H1 (cell line): ENCODE measurements around the gene TCEA2. TPM values are rescaled to one million over a fixed set of nuclear protein-coding genes. Genes with fewer than 3 reads are reported as not detected.

ENCODE experiments used
- CTCF ChIA-PET: fragments of 300-600 bp; sonication (Branson Sonifier 250); formaldehyde crosslinking; loops from one replicate; lab custom pipeline; 2021; ENCODE audit not compliant: partially characterized antibody; lab: Charles Lee
- POLR2A ChIA-PET: fragments of 300-600 bp; sonication (Branson Sonifier 250); formaldehyde crosslinking; loops from one replicate; lab custom pipeline; 2021; ENCODE audit warnings: inconsistent platforms; ENCODE audit not compliant: partially characterized antibody; lab: Charles Lee
- DNase-seq, 2 experiments: peaks; one replicate each; pipeline versions ENCODE4 v3.0.0 to v3.0.0-alpha.2; 2010 to 2022; ENCODE audit warnings: low spot score in 2 of 2, low read depth in 1 of 2, mixed read lengths in 1 of 2
- FAIRE-seq: peaks from 2 replicates; lab custom pipeline; 2011; peaks lifted over from hg19 to GRCh38; lab: Jason Lieb, UNC
- H2AFZ ChIP-seq: 2 replicates; pipeline ENCODE4 v1.8.1; 2012; ENCODE audit warnings: low read length, inconsistent platforms
- H2AK5ac ChIP-seq: 2 replicates; pipeline ENCODE4 v1.6.1; 2013; ENCODE audit warnings: low read depth, low read length
- H2BK120ac ChIP-seq: replicated peaks from 2 replicates; pipeline ENCODE3; 2013; ENCODE audit warnings: low read depth, low read length, inconsistent platforms
- H2BK12ac ChIP-seq: 2 replicates; pipeline ENCODE4 v1.6.1; 2013; ENCODE audit warnings: low read depth, low read length
- H2BK15ac ChIP-seq: 2 replicates; pipeline ENCODE4 v1.6.1; 2013; ENCODE audit warnings: low read length
- H2BK20ac ChIP-seq: 2 replicates; pipeline ENCODE4 v1.6.1; 2013; ENCODE audit warnings: low read length
- H2BK5ac ChIP-seq: 2 replicates; pipeline ENCODE4 v1.6.1; 2013; ENCODE audit warnings: low read depth, low read length
- H3K14ac ChIP-seq: 2 replicates; pipeline ENCODE4 v1.6.1; 2013; ENCODE audit warnings: inconsistent platforms; ENCODE audit not compliant: insufficient read length
- H3K18ac ChIP-seq: 2 replicates; pipeline ENCODE4 v1.6.1; 2013; ENCODE audit warnings: low read length; ENCODE audit errors: extremely low read depth
- H3K23ac ChIP-seq: 2 replicates; pipeline ENCODE4 v1.6.1; 2013; ENCODE audit warnings: inconsistent platforms; ENCODE audit not compliant: insufficient read length
- H3K23me2 ChIP-seq: 2 replicates; pipeline ENCODE4 v1.6.1; 2013; ENCODE audit warnings: low read depth, low read length
- H3K27ac ChIP-seq: 2 replicates; pipeline ENCODE4 v1.6.1; 2011; ENCODE audit warnings: low read depth, low read length, inconsistent platforms
- H3K27me3 ChIP-seq, 4 experiments: replicated peaks in 1 of 4; 1 replicate in 1 of 4; 2 replicates in 3 of 4; pipeline versions ENCODE4 v1.6.1 to v1.8.1; 2011 to 2013; ENCODE audit warnings: low read length in 3 of 4, mild to moderate bottlenecking in 3 of 4, inconsistent platforms in 2 of 4, mixed read lengths in 2 of 4, moderate library complexity in 1 of 4; ENCODE audit not compliant: control insufficient read depth in 3 of 4, insufficient read depth in 3 of 4; ENCODE audit errors: extremely low read depth in 1 of 4
- H3K36me3 ChIP-seq, 4 experiments: 2 replicates each; pipeline versions ENCODE4 v1.6.1 to v1.8.1; 2011 to 2013; ENCODE audit warnings: mild to moderate bottlenecking in 4 of 4, low read length in 3 of 4, moderate library complexity in 2 of 4, control low read depth in 1 of 4, inconsistent platforms in 1 of 4; ENCODE audit not compliant: insufficient read depth in 4 of 4, control insufficient read depth in 2 of 4
- H3K4ac ChIP-seq: replicated peaks from 2 replicates; pipeline ENCODE3; 2013; ENCODE audit warnings: low read length, low read depth, mixed read lengths, inconsistent platforms; ENCODE audit not compliant: insufficient read length
- H3K4me1 ChIP-seq, 4 experiments: replicated peaks in 1 of 4; 1 replicate in 1 of 4; 2 replicates in 3 of 4; pipeline versions ENCODE4 v1.6.1 to v1.8.1; 2011 to 2013; ENCODE audit warnings: low read length in 3 of 4, inconsistent platforms in 2 of 4, mixed read lengths in 1 of 4; ENCODE audit not compliant: insufficient read depth in 4 of 4, control insufficient read depth in 3 of 4
- H3K4me2 ChIP-seq, 2 experiments: 2 replicates each; pipeline versions ENCODE4 v1.6.1 to v1.8.1; 2011 to 2013; ENCODE audit warnings: low read depth in 2 of 2, low read length in 2 of 2, control low read depth in 1 of 2, inconsistent platforms in 1 of 2, mild to moderate bottlenecking in 1 of 2; ENCODE audit not compliant: insufficient read depth in 1 of 2
- H3K4me3 ChIP-seq, 4 experiments: fragments of 200-600, 300-600 bp in 1 of 4; sonication (generic), shearing (Covaris generic), sonication (Bioruptor Twin) in 1 of 4; 2 replicates each; pipeline versions ENCODE4 v1.5.1 to v1.8.1; 2011 to 2016; ENCODE audit warnings: low read length in 4 of 4, low read depth in 3 of 4, control low read depth in 2 of 4, inconsistent platforms in 2 of 4, mild to moderate bottlenecking in 2 of 4, mixed read lengths in 1 of 4, moderate library complexity in 1 of 4; ENCODE audit not compliant: insufficient read depth in 2 of 4; ENCODE audit errors: extremely low read depth in 1 of 4
- H3K56ac ChIP-seq: replicated peaks from 2 replicates; pipeline ENCODE3; 2013; ENCODE audit warnings: low read depth, mild to moderate bottlenecking, mixed read lengths, low read length, inconsistent platforms; ENCODE audit not compliant: insufficient read length
- H3K79me1 ChIP-seq: 2 replicates; pipeline ENCODE4 v1.6.1; 2013; ENCODE audit warnings: low read depth, low read length, control low read depth
- H3K79me2 ChIP-seq, 2 experiments: 2 replicates each; pipeline versions ENCODE4 v1.6.1 to v1.8.1; 2012 to 2013; ENCODE audit warnings: low read length in 2 of 2, mild to moderate bottlenecking in 2 of 2, inconsistent platforms in 1 of 2; ENCODE audit not compliant: insufficient read depth in 2 of 2, control insufficient read depth in 1 of 2
- H3K9ac ChIP-seq, 4 experiments: replicated peaks in 1 of 4; 1 replicate in 1 of 4; 2 replicates in 3 of 4; pipeline versions ENCODE4 v1.6.1 to v1.8.1; 2011 to 2013; ENCODE audit warnings: low read depth in 3 of 4, low read length in 3 of 4, control low read depth in 2 of 4, mild to moderate bottlenecking in 2 of 4, moderate library complexity in 2 of 4, inconsistent platforms in 1 of 4; ENCODE audit errors: extremely low read depth in 1 of 4
- H3K9me3 ChIP-seq, 2 experiments: 2 replicates each; pipeline versions ENCODE4 v1.6.1 to v1.8.1; 2012 to 2013; ENCODE audit warnings: mild to moderate bottlenecking in 2 of 2, moderate library complexity in 2 of 2, control low read depth in 1 of 2, inconsistent platforms in 1 of 2, low read depth in 1 of 2, low read length in 1 of 2, mixed read lengths in 1 of 2; ENCODE audit not compliant: insufficient read depth in 2 of 2
- H4K20me1 ChIP-seq, 2 experiments: replicated peaks in 1 of 2; 2 replicates each; pipeline versions ENCODE3 to v1.8.1; 2011 to 2013; ENCODE audit warnings: inconsistent platforms in 2 of 2, low read length in 2 of 2, mild to moderate bottlenecking in 1 of 2; ENCODE audit not compliant: insufficient read depth in 2 of 2, control insufficient read depth in 1 of 2
- H4K5ac ChIP-seq: 2 replicates; pipeline ENCODE4 v1.6.1; 2013; ENCODE audit warnings: low read length, low read depth, mixed read lengths, inconsistent platforms; ENCODE audit not compliant: insufficient read length
- H4K8ac ChIP-seq: 2 replicates; pipeline ENCODE4 v1.8.0; 2013; ENCODE audit warnings: mild to moderate bottlenecking, moderate library complexity, low read length, inconsistent platforms; ENCODE audit not compliant: insufficient read depth; ENCODE audit errors: extremely low read depth
- H4K91ac ChIP-seq: replicated peaks from 2 replicates; pipeline ENCODE3; 2013; ENCODE audit warnings: low read length, mixed read lengths, inconsistent platforms; ENCODE audit not compliant: insufficient read length
- BCL11A ChIP-seq, 2 experiments: IDR thresholded peaks; one replicate each; pipeline ENCODE4 v1.6.1; 2011; ENCODE audit warnings: low read depth in 2 of 2, low read length in 2 of 2, mild to moderate bottlenecking in 2 of 2
- CBX5 ChIP-seq: fragments of 300-800, 300-1000 bp; sonication (generic); IDR thresholded peaks from 2 replicates; pipeline ENCODE4 v1.7.1; 2016; ENCODE audit warnings: antibody characterized with exemption, low read length, low read depth
- CEBPB ChIP-seq: IDR thresholded peaks from 2 replicates; pipeline ENCODE4 v1.6.1; 2012; ENCODE audit warnings: low read depth, low read length
- CHD2 ChIP-seq: IDR thresholded peaks from 2 replicates; pipeline ENCODE4 v1.6.1; 2012; ENCODE audit warnings: low read length, improper control_type of control experiment
- EZH2 ChIP-seq: fragments of 200-600 bp; sonication (generic); IDR thresholded peaks from 2 replicates; pipeline ENCODE4 v1.7.1; 2012; ENCODE audit warnings: low read depth, mild to moderate bottlenecking, moderate library complexity, low read length, inconsistent platforms; ENCODE audit not compliant: severe bottlenecking
- GTF2F1 ChIP-seq: IDR thresholded peaks from 2 replicates; pipeline ENCODE4 v1.6.1; 2012; ENCODE audit warnings: low read depth, low read length, improper control_type of control experiment, borderline replicate concordance
- HDAC2 ChIP-seq, 2 experiments: fragments of 300-600 bp in 1 of 2; sonication (generic) in 1 of 2; IDR thresholded peaks; 2 replicates each; pipeline ENCODE4 v1.6.1; 2011 to 2012; ENCODE audit warnings: low read depth in 2 of 2, low read length in 2 of 2, mild to moderate bottlenecking in 2 of 2, moderate library complexity in 2 of 2, borderline replicate concordance in 1 of 2, inconsistent platforms in 1 of 2
- HDAC6 ChIP-seq: IDR thresholded peaks from one replicate; pipeline ENCODE4 v1.7.1; 2012; ENCODE audit warnings: low read depth, mild to moderate bottlenecking, inconsistent platforms, low read length, moderate library complexity
- PHF8 ChIP-seq: fragments of 200-600 bp; sonication (generic); conservative IDR thresholded peaks from 2 replicates; pipeline ENCODE4 v1.7.1; 2012; ENCODE audit warnings: low read depth, mild to moderate bottlenecking, inconsistent platforms, low read length, moderate library complexity
- RXRA ChIP-seq: IDR thresholded peaks from 2 replicates; pipeline ENCODE4 v1.6.1; 2011; ENCODE audit warnings: low read depth, mild to moderate bottlenecking, low read length, moderate library complexity; ENCODE audit not compliant: insufficient read depth
- SIRT6 ChIP-seq: IDR thresholded peaks from one replicate; pipeline ENCODE4 v1.7.1; 2012; ENCODE audit warnings: low read length, inconsistent platforms
- SRF ChIP-seq: IDR thresholded peaks from 2 replicates; pipeline ENCODE4 v1.6.1; 2011; ENCODE audit warnings: mild to moderate bottlenecking, low read depth, low read length, moderate library complexity
- TCF12 ChIP-seq: IDR thresholded peaks from 2 replicates; pipeline ENCODE4 v1.6.1; 2011; ENCODE audit warnings: low read depth, mild to moderate bottlenecking, low read length
- WGBS, 2 experiments: shearing (Covaris generic) in 1 of 2; methylation state at CpG; one replicate each; pipeline versions ENCODE4 v1.1.6 to v1.1.7; 2013 to 2015; ENCODE audit warnings: low lambda C conversion rate in 2 of 2, mixed read lengths in 2 of 2, inconsistent platforms in 1 of 2, low coverage in 1 of 2, missing lambda C conversion rate in 1 of 2; ENCODE audit not compliant: insufficient replicate concordance in 2 of 2, insufficient coverage in 1 of 2, insufficient read length in 1 of 2; ENCODE audit errors: extremely low coverage in 1 of 2, missing lambda C conversion rate in 1 of 2; 5-methylcytosine and 5-hydroxymethylcytosine counted together
- polyA plus RNA-seq, 7 experiments: library from polyadenylated mRNA; depleted of rRNA in 3 of 7; stranded (reverse) in 5 of 7; unstranded in 2 of 7; fragments of >200 nt in 5 of 7; fragments of 200-250 nt in 2 of 7; gene quantifications; 1 replicate in 5 of 7; 2 replicates in 1 of 7; 4 replicates in 1 of 7; pipeline versions ENCODE4 v1.2.1 to v1.2.3, GENCODE V29; 2011 to 2013; ENCODE audit warnings: missing spikeins in 2 of 7, mixed read lengths in 2 of 7
- total RNA-seq: library from RNA; stranded (reverse); fragmentation: NEBNext Ultra II Directional; extraction: Animal tissue kit (Norgen Biotek cat#: 25700); gene quantifications from 2 replicates; pipeline ENCODE4 v1.2.1, GENCODE V29; 2021

TCEA2 gene
- total and polyA plus RNA-seq, 2 of the 8 experiments (the other 6 are each of a cell fraction or from before 2014, with no cell fraction given) = 41.4 to 42.3 TPM

GRCh38 chr20:64105846-64106434, 42.9 kb downstream of the TCEA2 start:
- Histone ChIP-seq H3K4me3 (no peak overlapping the region), H3K79me2 (no peaks in the 10 kb centered on the region), H3K79me1 (no peaks in the 10 kb centered on the region; the same call in 1 of the 2 replicates), H3K14ac (no peak overlapping the region), H2BK12ac (no peak overlapping the region), H3K18ac (no peak overlapping the region), H3K4me1 (peaks cover 0 to 8% (median 3%) of the 10 kb centered on the region in 4 experiments; a peak in 3 of 7 replicates), H2AK5ac (no peak overlapping the region), H3K4me2 (no peak overlapping the region), H3K4ac (no peak overlapping the region), H4K91ac (no peak overlapping the region), H4K5ac (no peak overlapping the region), H3K9ac (no peak overlapping the region), H3K23me2 (peaks cover 2% of the 10 kb centered on the region; the same call in 1 of the 2 replicates), H2AFZ (no peak overlapping the region), H4K8ac (no peak overlapping the region), H2BK120ac (no peak overlapping the region), H3K36me3 (no peaks in the 10 kb centered on the region), H4K20me1 (peaks cover 3 to 4% of the 10 kb centered on the region in 2 experiments), H3K9me3 (no peaks in the 10 kb centered on the region), H3K56ac (no peak overlapping the region), H3K27me3 (peaks cover 2 to 19% (median 18%) of the 10 kb centered on the region in 4 experiments), H2BK15ac (no peak overlapping the region), H3K23ac (no peak overlapping the region), H3K27ac (no peak overlapping the region), H2BK5ac (no peak overlapping the region), H2BK20ac (no peak overlapping the region)
- WGBS, 2 experiments = 92% methylated on average over 36 of the region's 39 CpGs; no CpG with 5 or more reads in 1 of the 2 experiments
- DNase-seq (peak in 1 of 2 experiments; percentile 43), FAIRE-seq (no peak)
- CTCF ChIA-PET = interaction anchor here (0.8 to 6.4 kb wide), 3 partner anchors 10 to 16 kb away, joined by 3 to 59 read pairs (median 4); no protein-coding TSS in a partner anchor
- POLR2A ChIA-PET = no interaction called here
- no peak for TF ChIP-seq HDAC2 (IDR thresholded peaks at IDR 0.05; ENCODE audit: borderline replicate concordance in 1 of 2, low read depth in 2 of 2, low read length in 2 of 2)
- no peak for TF ChIP-seq GTF2F1
- no peak for TF ChIP-seq TCF12
- no peak for TF ChIP-seq EZH2
- no peak for TF ChIP-seq HDAC6
- TF ChIP-seq CBX5 = no peak
- TF ChIP-seq CHD2 = no peak
- no peak for TF ChIP-seq PHF8
- TF ChIP-seq BCL11A (IDR thresholded peaks at IDR 0.05; ENCODE audit: low read depth in 2 of 2, low read length in 2 of 2) = no peak
- no peak for TF ChIP-seq SIRT6
- no peak for TF ChIP-seq RXRA
- no peak for TF ChIP-seq CEBPB
- TF ChIP-seq SRF = no peak
